GM12892 (cell line): ENCODE measurements around the gene ZNF280A.

ENCODE experiments used
- POLR2A ChIP-seq: IDR thresholded peaks from 2 replicates; pipeline ENCODE4 v1.6.1; 2011; ENCODE audit warnings: low read depth, low read length, control low read depth
- POLR2AphosphoS5 ChIP-seq: IDR thresholded peaks from 2 replicates; pipeline ENCODE4 v1.6.1; 2011; ENCODE audit warnings: low read depth, low read length, control low read depth
- TAF1 ChIP-seq: IDR thresholded peaks from 2 replicates; pipeline ENCODE4 v1.6.1; 2011; ENCODE audit warnings: low read depth, mild to moderate bottlenecking, control low read depth, low read length, borderline replicate concordance

DNA sequence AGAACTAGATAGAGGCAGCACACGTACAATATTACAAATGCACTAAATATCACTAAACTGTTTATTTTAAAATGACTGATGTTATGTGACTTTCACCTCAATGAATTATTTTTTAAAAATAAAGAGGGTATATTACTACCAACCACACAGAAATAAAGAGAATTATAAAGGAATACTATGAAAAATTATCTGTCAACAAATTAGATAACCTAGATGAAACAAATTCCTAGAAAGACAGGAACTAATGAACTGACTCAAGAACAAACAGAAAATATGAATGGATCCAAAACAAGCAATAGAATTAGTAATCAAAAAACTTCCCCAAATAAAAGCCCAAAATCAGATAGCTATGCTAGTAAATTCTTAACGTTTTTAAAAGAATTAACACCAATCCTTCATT lies 21.8 kb downstream of the ZNF280A start:
- no peak for TF ChIP-seq POLR2AphosphoS5
- TF ChIP-seq POLR2A, result no peak
- no peak for TF ChIP-seq TAF1
